Chondrocyte (in vitro differentiated cells): ENCODE measurements around the gene USP54. TPM values are rescaled to one million over a fixed set of nuclear protein-coding genes. Genes with fewer than 3 reads are reported as not detected.
A peak's percentile ranks its signal among the peaks of the same experiment; 100 is the strongest.

Experiments used
- DNase-seq: peaks from one replicate; pipeline ENCODE4 v3.0.0; 2021; ENCODE audit warnings: mixed read lengths, low spot score
- H3K27ac Mint-ChIP-seq: one replicate; pipeline ENCODE4 v1.8.0; 2021; ENCODE audit warnings: mild to moderate bottlenecking, moderate library complexity, mixed read lengths; ENCODE audit not compliant: unreplicated experiment
- H3K27me3 Mint-ChIP-seq: 2 replicates; pipeline ENCODE4 v1.8.0; 2021; ENCODE audit warnings: low read depth, mixed read lengths
- H3K36me3 Mint-ChIP-seq: 2 replicates; pipeline ENCODE4 v1.8.0; 2021; ENCODE audit warnings: low read depth, mixed read lengths
- H3K4me1 Mint-ChIP-seq: 2 replicates; pipeline ENCODE4 v1.8.0; 2021; ENCODE audit warnings: low read depth, mild to moderate bottlenecking, mixed read lengths
- H3K4me3 Mint-ChIP-seq: one replicate; pipeline ENCODE4 v1.8.0; 2021; ENCODE audit warnings: mild to moderate bottlenecking, moderate library complexity, mixed read lengths; ENCODE audit not compliant: unreplicated experiment
- H3K9me3 Mint-ChIP-seq: 2 replicates; pipeline ENCODE4 v1.8.0; 2021; ENCODE audit warnings: low read depth, mixed read lengths
- long read RNA-seq: library from polyadenylated mRNA; stranded (forward); transcript quantifications from one replicate; pipeline ENCODE4 v2.0.0, GENCODE V29; 2021
- total RNA-seq: library from RNA; stranded (reverse); gene quantifications from 3 replicates; pipeline ENCODE4 v1.2.1, GENCODE V29; 2021
- TF ChIP-seq, protein P1 (sequence below): fragments of 200-600 bp; sonication (generic); IDR thresholded peaks from 2 replicates; pipeline ENCODE4 v1.5.0; 2021; ENCODE audit warnings: antibody characterized with exemption, mild to moderate bottlenecking, moderate library complexity

The USP54 gene, protein sequence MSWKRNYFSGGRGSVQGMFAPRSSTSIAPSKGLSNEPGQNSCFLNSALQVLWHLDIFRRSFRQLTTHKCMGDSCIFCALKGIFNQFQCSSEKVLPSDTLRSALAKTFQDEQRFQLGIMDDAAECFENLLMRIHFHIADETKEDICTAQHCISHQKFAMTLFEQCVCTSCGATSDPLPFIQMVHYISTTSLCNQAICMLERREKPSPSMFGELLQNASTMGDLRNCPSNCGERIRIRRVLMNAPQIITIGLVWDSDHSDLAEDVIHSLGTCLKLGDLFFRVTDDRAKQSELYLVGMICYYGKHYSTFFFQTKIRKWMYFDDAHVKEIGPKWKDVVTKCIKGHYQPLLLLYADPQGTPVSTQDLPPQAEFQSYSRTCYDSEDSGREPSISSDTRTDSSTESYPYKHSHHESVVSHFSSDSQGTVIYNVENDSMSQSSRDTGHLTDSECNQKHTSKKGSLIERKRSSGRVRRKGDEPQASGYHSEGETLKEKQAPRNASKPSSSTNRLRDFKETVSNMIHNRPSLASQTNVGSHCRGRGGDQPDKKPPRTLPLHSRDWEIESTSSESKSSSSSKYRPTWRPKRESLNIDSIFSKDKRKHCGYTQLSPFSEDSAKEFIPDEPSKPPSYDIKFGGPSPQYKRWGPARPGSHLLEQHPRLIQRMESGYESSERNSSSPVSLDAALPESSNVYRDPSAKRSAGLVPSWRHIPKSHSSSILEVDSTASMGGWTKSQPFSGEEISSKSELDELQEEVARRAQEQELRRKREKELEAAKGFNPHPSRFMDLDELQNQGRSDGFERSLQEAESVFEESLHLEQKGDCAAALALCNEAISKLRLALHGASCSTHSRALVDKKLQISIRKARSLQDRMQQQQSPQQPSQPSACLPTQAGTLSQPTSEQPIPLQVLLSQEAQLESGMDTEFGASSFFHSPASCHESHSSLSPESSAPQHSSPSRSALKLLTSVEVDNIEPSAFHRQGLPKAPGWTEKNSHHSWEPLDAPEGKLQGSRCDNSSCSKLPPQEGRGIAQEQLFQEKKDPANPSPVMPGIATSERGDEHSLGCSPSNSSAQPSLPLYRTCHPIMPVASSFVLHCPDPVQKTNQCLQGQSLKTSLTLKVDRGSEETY (N-terminal part only)
- total RNA-seq = 5.8 to 11.6 TPM (median 6.5 TPM) in 3 replicates
- long read RNA-seq, partial matches to known transcripts = 2 of 3 reads
- long read RNA-seq, other reads (novel, unspliced or antisense) = 1 of 3 reads

DNA sequence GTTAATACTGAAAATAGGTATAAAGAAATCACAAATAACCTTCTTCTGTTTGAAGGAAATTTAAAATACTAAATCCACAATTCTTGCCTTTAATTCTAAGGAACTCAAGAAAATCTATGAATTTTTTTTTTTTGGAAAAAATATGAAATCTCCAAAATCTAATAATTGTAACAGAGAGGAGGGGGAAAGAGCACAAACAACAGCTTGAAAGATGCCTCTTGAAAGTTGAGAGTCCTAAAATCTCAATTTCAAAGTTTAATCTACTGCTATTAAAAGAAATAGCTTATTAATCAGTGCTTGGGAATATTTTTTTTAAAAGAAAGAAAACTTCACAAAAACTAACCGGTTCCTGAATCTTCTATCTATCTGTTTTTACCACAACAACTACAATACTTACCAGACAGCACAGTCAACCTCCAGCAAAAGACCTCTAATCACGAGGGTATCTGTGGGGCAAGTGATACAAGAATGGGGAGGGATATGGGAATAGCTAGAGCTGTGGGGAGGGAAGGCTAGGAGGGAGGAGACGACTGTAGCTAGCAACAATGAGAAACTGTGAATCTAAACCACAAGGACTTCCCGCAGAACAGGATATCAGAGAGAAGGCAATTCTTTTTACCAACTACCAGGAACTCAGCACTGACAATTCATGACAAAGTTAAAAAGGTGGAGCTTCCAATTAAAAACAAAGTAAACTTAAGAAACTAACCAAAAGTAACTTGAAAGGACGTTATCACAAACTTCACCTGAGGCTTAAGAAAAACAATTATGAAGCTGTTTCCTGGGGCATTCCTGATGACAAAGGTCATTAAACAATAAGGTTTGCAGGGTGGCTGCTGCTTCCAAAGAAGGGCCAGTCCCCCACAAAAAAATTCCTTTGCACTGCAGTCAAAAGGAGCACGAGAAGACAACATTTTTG, at the start of gene USP54:
Gene USP54 (minus strand): TSS at position 462 of the 919 bp plus-strand sequence. CDS start 15,684 bp downstream, outside the sequence.
- TF ChIP-seq, protein P1, sequence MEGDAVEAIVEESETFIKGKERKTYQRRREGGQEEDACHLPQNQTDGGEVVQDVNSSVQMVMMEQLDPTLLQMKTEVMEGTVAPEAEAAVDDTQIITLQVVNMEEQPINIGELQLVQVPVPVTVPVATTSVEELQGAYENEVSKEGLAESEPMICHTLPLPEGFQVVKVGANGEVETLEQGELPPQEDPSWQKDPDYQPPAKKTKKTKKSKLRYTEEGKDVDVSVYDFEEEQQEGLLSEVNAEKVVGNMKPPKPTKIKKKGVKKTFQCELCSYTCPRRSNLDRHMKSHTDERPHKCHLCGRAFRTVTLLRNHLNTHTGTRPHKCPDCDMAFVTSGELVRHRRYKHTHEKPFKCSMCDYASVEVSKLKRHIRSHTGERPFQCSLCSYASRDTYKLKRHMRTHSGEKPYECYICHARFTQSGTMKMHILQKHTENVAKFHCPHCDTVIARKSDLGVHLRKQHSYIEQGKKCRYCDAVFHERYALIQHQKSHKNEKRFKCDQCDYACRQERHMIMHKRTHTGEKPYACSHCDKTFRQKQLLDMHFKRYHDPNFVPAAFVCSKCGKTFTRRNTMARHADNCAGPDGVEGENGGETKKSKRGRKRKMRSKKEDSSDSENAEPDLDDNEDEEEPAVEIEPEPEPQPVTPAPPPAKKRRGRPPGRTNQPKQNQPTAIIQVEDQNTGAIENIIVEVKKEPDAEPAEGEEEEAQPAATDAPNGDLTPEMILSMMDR = no peak
- no peak for DNase-seq
- peak within 1 kb of the TSS; percentile 80 for H3K27ac Mint-ChIP-seq
- H3K4me3 Mint-ChIP-seq = no peak within 1 kb of the TSS
- peaks cover under 1% of the 10 kb centered on the region for H3K9me3 Mint-ChIP-seq
- H3K4me1 Mint-ChIP-seq = peaks cover 22% of the 10 kb centered on the region
- H3K36me3 Mint-ChIP-seq = no peaks in the 10 kb centered on the region
- no peaks in the 10 kb centered on the region for H3K27me3 Mint-ChIP-seq

DNA sequence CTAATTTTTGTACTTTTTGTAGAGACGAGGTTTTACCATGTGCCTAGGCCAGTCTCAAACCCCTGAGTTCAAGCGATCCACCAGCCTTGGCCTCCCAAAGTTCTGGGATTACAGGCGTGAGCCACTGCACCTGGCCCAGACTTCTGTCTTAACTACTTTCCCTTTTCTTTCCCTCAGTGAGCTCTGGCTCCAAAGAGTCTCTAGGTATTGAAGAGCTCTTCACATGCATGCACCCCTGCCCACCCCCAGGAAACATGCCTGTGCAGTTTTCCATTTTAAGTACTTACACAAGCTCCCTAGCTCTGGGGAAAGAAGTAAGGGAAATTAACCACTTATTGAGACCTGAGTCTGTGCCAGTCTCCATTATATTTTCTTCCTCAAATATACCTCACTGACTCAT, 48.1 kb upstream of the USP54 start:
- Mint-ChIP-seq H3K27me3 (no peaks in the 10 kb centered on the region), H3K9me3 (no peaks in the 10 kb centered on the region), H3K36me3 (no peaks in the 10 kb centered on the region), H3K4me1 (peaks cover 26% of the 10 kb centered on the region), H3K4me3 (no peak overlapping the region), H3K27ac (no peak overlapping the region)
- TF ChIP-seq, protein P1 = no peak
- DNase-seq = no peak

DNA sequence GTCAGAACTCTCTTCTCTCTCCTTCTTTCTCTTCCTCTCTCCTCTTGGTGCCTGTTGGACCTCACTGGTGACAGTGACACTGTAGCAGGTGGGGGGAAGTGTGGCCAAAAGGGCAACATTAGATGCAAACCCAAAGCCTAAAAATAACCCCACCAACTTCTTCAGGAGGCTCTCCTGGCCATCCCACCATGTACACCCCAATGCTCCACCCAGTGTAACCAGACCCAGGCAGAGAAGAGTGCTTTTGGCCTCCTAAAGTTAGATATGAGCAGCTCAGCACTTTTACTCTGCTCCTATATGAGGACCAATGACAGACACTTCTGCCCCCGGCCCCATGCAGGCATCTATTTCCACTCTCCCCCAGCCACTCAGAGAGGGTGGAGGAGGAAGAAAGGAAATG, 44.6 kb upstream of the USP54 start:
- peak; percentile 10 for DNase-seq
- H3K36me3 Mint-ChIP-seq = peaks cover 2% of the 10 kb centered on the region
- no peak overlapping the region for H3K4me3 Mint-ChIP-seq
- H3K9me3 Mint-ChIP-seq = no peaks in the 10 kb centered on the region
- H3K4me1 Mint-ChIP-seq = peaks cover 4% of the 10 kb centered on the region
- no peaks in the 10 kb centered on the region for H3K27me3 Mint-ChIP-seq
- H3K27ac Mint-ChIP-seq = no peak overlapping the region
- TF ChIP-seq, protein P1 = no peak

DNA sequence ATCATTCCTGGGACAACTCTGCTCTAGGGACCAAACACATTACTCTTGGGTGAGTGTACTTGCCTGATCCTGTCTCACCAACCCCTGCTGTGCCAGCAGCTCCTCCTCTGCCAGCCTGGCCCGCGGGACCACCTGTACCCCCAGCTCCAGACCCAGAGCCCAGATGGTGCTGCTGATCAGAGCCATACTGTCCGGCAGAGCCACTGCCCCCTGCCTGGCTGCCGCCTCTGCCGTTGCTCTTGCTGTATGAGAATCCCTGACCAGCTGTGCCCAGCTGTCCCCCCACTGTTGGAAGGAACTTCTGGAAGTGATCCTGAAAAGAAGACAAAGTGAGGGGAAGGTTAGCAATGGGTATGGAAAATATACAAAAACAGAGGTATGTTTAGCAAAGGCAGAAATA, 43.3 kb upstream of the USP54 start:
- no peaks in the 10 kb centered on the region for H3K4me1 Mint-ChIP-seq
- H3K27me3 Mint-ChIP-seq = no peaks in the 10 kb centered on the region
- H3K36me3 Mint-ChIP-seq = peaks cover 2% of the 10 kb centered on the region
- H3K9me3 Mint-ChIP-seq = no peaks in the 10 kb centered on the region
- peak overlapping the region; percentile 57 for H3K27ac Mint-ChIP-seq
- TF ChIP-seq, protein P1 = no peak
- peak; percentile 90 for DNase-seq
- no peak overlapping the region for H3K4me3 Mint-ChIP-seq
